Keratinocyte (primary cell): ENCODE results near the gene DPYSL4. TPM values are rescaled to one million over a fixed set of nuclear protein-coding genes. Genes with fewer than 3 reads are reported as not detected.

Source experiments
- DNase-seq: peaks from one replicate; pipeline ENCODE4 v3.0.0-alpha.2; 2011; ENCODE audit warnings: low read depth, missing footprints, low spot score
- FAIRE-seq: peaks from 2 replicates; lab custom pipeline; 2011; peaks lifted over from hg19 to GRCh38; lab: Jason Lieb, UNC
- H2AFZ ChIP-seq: 2 replicates; pipeline ENCODE4 v1.6.0; 2012; ENCODE audit warnings: low read length, control low read depth, inconsistent platforms; ENCODE audit not compliant: control insufficient read depth
- H3K27ac ChIP-seq: 2 replicates; pipeline ENCODE4 v1.5.1; 2011; ENCODE audit warnings: low read length; ENCODE audit not compliant: control insufficient read depth, insufficient read depth
- H3K27me3 ChIP-seq: 3 replicates; pipeline ENCODE4 v1.6.0; 2011; ENCODE audit warnings: low read length; ENCODE audit not compliant: control insufficient read depth, insufficient read depth; ENCODE audit errors: extremely low read depth
- H3K36me3 ChIP-seq, 2 experiments: 2 replicates in 1 of 2; 3 replicates in 1 of 2; pipeline ENCODE4 v1.5.1; 2011; ENCODE audit warnings: low read length in 2 of 2, mild to moderate bottlenecking in 1 of 2; ENCODE audit not compliant: control insufficient read depth in 2 of 2, insufficient read depth in 2 of 2; ENCODE audit errors: extremely low read depth in 1 of 2
- H3K4me1 ChIP-seq: 3 replicates; pipeline ENCODE4 v1.5.1; 2011; ENCODE audit warnings: low read length; ENCODE audit not compliant: control insufficient read depth, insufficient read depth; ENCODE audit errors: extremely low read depth
- H3K4me2 ChIP-seq: 3 replicates; pipeline ENCODE4 v1.6.0; 2011; ENCODE audit warnings: low read depth, low read length; ENCODE audit not compliant: control insufficient read depth, insufficient read depth; ENCODE audit errors: extremely low read depth
- H3K4me3 ChIP-seq, 3 experiments: fragments of 200-600 bp in 1 of 3; sonication (generic) in 1 of 3; 2 replicates in 2 of 3; 3 replicates in 1 of 3; pipeline ENCODE4 v1.5.1; 2011 to 2016; ENCODE audit warnings: low read length in 3 of 3, mild to moderate bottlenecking in 3 of 3, control low read depth in 2 of 3, inconsistent platforms in 1 of 3, low read depth in 1 of 3, mixed read lengths in 1 of 3, mixed run types in 1 of 3, moderate library complexity in 1 of 3; ENCODE audit not compliant: control insufficient read depth in 2 of 3, insufficient read depth in 2 of 3; ENCODE audit errors: extremely low read depth in 1 of 3
- H3K79me2 ChIP-seq: 2 replicates; pipeline ENCODE4 v1.6.0; 2012; ENCODE audit warnings: low read length; ENCODE audit not compliant: control insufficient read depth, insufficient read depth
- H3K9ac ChIP-seq: 3 replicates; pipeline ENCODE4 v1.6.0; 2011; ENCODE audit warnings: low read length; ENCODE audit not compliant: control insufficient read depth, insufficient read depth; ENCODE audit errors: extremely low read depth
- H3K9me1 ChIP-seq: 3 replicates; pipeline ENCODE4 v1.6.0; 2011; ENCODE audit warnings: low read length; ENCODE audit not compliant: control insufficient read depth, insufficient read depth; ENCODE audit errors: extremely low read depth
- H3K9me3 ChIP-seq: 2 replicates; pipeline ENCODE4 v1.5.1; 2012; ENCODE audit warnings: low read depth, low read length; ENCODE audit not compliant: control insufficient read depth
- H4K20me1 ChIP-seq: 3 replicates; pipeline ENCODE4 v1.6.0; 2011; ENCODE audit warnings: low read length; ENCODE audit not compliant: control insufficient read depth, insufficient read depth; ENCODE audit errors: extremely low read depth
- CTCF ChIP-seq, 3 experiments: IDR thresholded peaks in 1 of 3; conservative IDR thresholded peaks in 1 of 3; optimal IDR thresholded peaks in 1 of 3; 2 replicates in 2 of 3; 3 replicates in 1 of 3; pipeline versions ENCODE3 to v1.5.1; 2011; ENCODE audit warnings: low read length in 3 of 3, mild to moderate bottlenecking in 3 of 3, moderate library complexity in 2 of 3, control low read depth in 1 of 3, inconsistent platforms in 1 of 3; ENCODE audit not compliant: insufficient read depth in 2 of 3; ENCODE audit errors: extremely low read depth in 1 of 3
- EZH2 ChIP-seq: IDR thresholded peaks from one replicate; pipeline ENCODE4 v1.6.1; 2012; ENCODE audit warnings: inconsistent platforms, mild to moderate bottlenecking, low read length, moderate library complexity
- dilution Hi-C: fragments of 300-500 bp; cut with MboI; formaldehyde crosslinking; loops from one replicate; pipeline ENCODE4 v1.7.0; 2020; ENCODE audit warnings: low sequenced_read_pairs; ENCODE audit not compliant: extremely low pct_ligation_motif_present
- polyA plus RNA-seq, 5 experiments: library from polyadenylated mRNA; depleted of rRNA in 3 of 5; stranded (reverse) in 3 of 5; stranded (forward) in 1 of 5; unstranded in 1 of 5; fragments of >200 nt; gene quantifications; 1 replicate in 1 of 5; 2 replicates in 3 of 5; 3 replicates in 1 of 5; pipeline versions ENCODE4 v1.2.1 to v1.2.3, GENCODE V29; 2011 to 2012; ENCODE audit warnings: missing spikeins in 2 of 5, low read depth in 1 of 5, low replicate concordance in 1 of 5

The DPYSL4 gene
- polyA plus RNA-seq, 1 donor (not counting 4 experiments of a cell fraction or from before 2014, with no cell fraction given) = 7.4 TPM

GRCh38 chr10:132139526-132139925 is 47.2 kb upstream of the DPYSL4 start:
- no peak overlapping the region for H3K27ac ChIP-seq
- no peak for DNase-seq
- H4K20me1 ChIP-seq = no peaks in the 10 kb centered on the region
- no peaks in the 10 kb centered on the region for H3K27me3 ChIP-seq
- H3K9me3 ChIP-seq = no peaks in the 10 kb centered on the region
- no peak for TF ChIP-seq EZH2
- TF ChIP-seq CTCF (optimal IDR thresholded peaks at IDR 0.05 in 1 of 3, IDR thresholded peaks at IDR 0.05 in 1 of 3, conservative IDR thresholded peaks at IDR 0.05 in 1 of 3; ENCODE audit: extremely low read depth in 1 of 3, insufficient read depth in 2 of 3, low read length in 3 of 3) = no peak
- no peak overlapping the region for H3K4me2 ChIP-seq
- no peak overlapping the region for H3K9ac ChIP-seq
- no peaks in the 10 kb centered on the region for H3K79me2 ChIP-seq
- no peaks in the 10 kb centered on the region for H3K4me1 ChIP-seq
- H3K36me3 ChIP-seq = no peaks in the 10 kb centered on the region
- no peaks in the 10 kb centered on the region for H3K9me1 ChIP-seq
- no peak overlapping the region for H2AFZ ChIP-seq
- no peak overlapping the region for H3K4me3 ChIP-seq
- no peak for FAIRE-seq
- dilution Hi-C loops = no loop called here

GRCh38 chr10:132140167-132140925 is 46.4 kb upstream of the DPYSL4 start:
- DNase-seq (no peak), FAIRE-seq (no peak)
- Histone ChIP-seq H4K20me1 (no peaks in the 10 kb centered on the region), H3K27me3 (no peaks in the 10 kb centered on the region), H3K9me1 (no peaks in the 10 kb centered on the region), H3K4me1 (no peaks in the 10 kb centered on the region), H3K27ac (no peak overlapping the region), H3K9ac (no peak overlapping the region), H3K9me3 (no peaks in the 10 kb centered on the region), H3K36me3 (no peaks in the 10 kb centered on the region), H3K4me2 (no peak overlapping the region), H3K4me3 (no peak overlapping the region), H2AFZ (no peak overlapping the region), H3K79me2 (no peaks in the 10 kb centered on the region)
- TF ChIP-seq CTCF (optimal IDR thresholded peaks at IDR 0.05 in 1 of 3, IDR thresholded peaks at IDR 0.05 in 1 of 3, conservative IDR thresholded peaks at IDR 0.05 in 1 of 3; ENCODE audit: extremely low read depth in 1 of 3, insufficient read depth in 2 of 3, low read length in 3 of 3) = no peak
- TF ChIP-seq EZH2 = no peak
- dilution Hi-C loops = no loop called here
